Upper lobe of left lung (tissue), 6 donors: ENCODE data around the gene MUC22. TPM values are rescaled to one million over a fixed set of nuclear protein-coding genes. Genes with fewer than 3 reads are reported as not detected.
A peak's percentile ranks its signal among the peaks of the same experiment; 100 is the strongest.

ENCODE experiments used
- ATAC-seq, 2 donors: fragments of 200-7000 bp; cut with Tn5 transposase; one replicate each; pipeline ENCODE4 v1.9.1; 2022; ENCODE audit warnings: mild to moderate bottlenecking in 2 of 2, moderate library complexity in 2 of 2; ENCODE audit not compliant: low FRiP score in 2 of 2
- DNase-seq, 2 donors: peaks; one replicate each; pipeline ENCODE4 v3.0.0-alpha.2; 2019 to 2020
- H3K27ac ChIP-seq, 4 donors: fragments of 200-600 bp; sonication (generic); one replicate each; pipeline ENCODE4 v1.5.1; 2016 to 2019
- H3K27me3 ChIP-seq, 4 donors: fragments of 200-600 bp; sonication (generic); one replicate each; pipeline ENCODE4 v1.5.1; 2017 to 2019
- H3K36me3 ChIP-seq, 4 donors: fragments of 200-600 bp; sonication (generic); one replicate each; pipeline ENCODE4 v1.5.1; 2016 to 2019
- H3K4me1 ChIP-seq, 4 donors: fragments of 200-600 bp; sonication (generic); one replicate each; pipeline ENCODE4 v1.5.1; 2018 to 2019
- H3K4me3 ChIP-seq, 4 donors: fragments of 200-600 bp; sonication (generic); one replicate each; pipeline ENCODE4 v1.5.1; 2017 to 2019; ENCODE audit warnings: mild to moderate bottlenecking in 2 of 4, moderate library complexity in 1 of 4
- H3K9me3 ChIP-seq, 4 donors: fragments of 200-600 bp; sonication (generic); one replicate each; pipeline ENCODE4 v1.5.1; 2018 to 2019
- CTCF ChIP-seq, 6 experiments: fragments of 450-650 bp in 4 of 6; fragments of 200-600 bp in 2 of 6; sonication (generic) in 2 of 6; IDR thresholded peaks; one replicate each; pipeline ENCODE4 v1.5.1; 2016 to 2019; ENCODE audit warnings: antibody characterized with exemption in 6 of 6
- EP300 ChIP-seq, 4 donors: sonication (generic); formaldehyde crosslinking; IDR thresholded peaks; one replicate each; pipeline ENCODE4 v1.5.1; 2017; ENCODE audit warnings: antibody characterized with exemption in 4 of 4, control low read depth in 2 of 4
- POLR2A ChIP-seq, 4 donors: fragments of 450-650 bp; IDR thresholded peaks; one replicate each; pipeline ENCODE4 v1.5.1; 2016 to 2017; ENCODE audit warnings: antibody characterized with exemption in 4 of 4, mild to moderate bottlenecking in 2 of 4
- POLR2AphosphoS5 ChIP-seq, 2 donors: sonication (generic); formaldehyde crosslinking; IDR thresholded peaks; one replicate each; pipeline ENCODE4 v1.5.1; 2017; ENCODE audit warnings: antibody characterized with exemption in 2 of 2
- WGBS, 2 donors: methylation state at CpG; one replicate each; pipeline ENCODE4 v1.1.5; 2017 to 2018; 5-methylcytosine and 5-hydroxymethylcytosine counted together
- total RNA-seq, 6 donors: library from RNA; depleted of rRNA in 4 of 6; stranded (reverse); fragments of >200 nt in 4 of 6; gene quantifications; one replicate each; pipeline versions ENCODE4 v1.1.0 to v1.2.1, GENCODE V29; 2016 to 2021
- donor health status: DM: no; HTN: no; CAD: no; lungs with moderate emphysema.
- donor health status: DM: no; HTN: yes; CAD: no; lungs with severe emphysema.

MUC22 gene
- total RNA-seq, 6 donors from 2014 or later: 0.06 to 0.15 (median 0.07) TPM; not detected in 3

GRCh38 chr6:31025595-31025994, 15.3 kb downstream of the MUC22 start:
- WGBS, 2 donors: 87 to 90% methylated on average over 4 of the region's 4 CpGs
- ATAC-seq: peak in 1 of 2 donors; percentile 46

GRCh38 chr6:31031095-31031494, 20.8 kb downstream of the MUC22 start:
- Histone ChIP-seq H3K27ac (no peak overlapping the region), H3K27me3 (no peaks in the 10 kb centered on the region), H3K4me3 (no peak overlapping the region), H3K9me3 (no peaks in the 10 kb centered on the region), H3K4me1 (no peaks in the 10 kb centered on the region), H3K36me3 (no peaks in the 10 kb centered on the region)
- ATAC-seq: no peak
- TF ChIP-seq POLR2A (IDR thresholded peaks at IDR 0.05) (no peak), CTCF (IDR thresholded peaks at IDR 0.05) (no peak), EP300 (IDR thresholded peaks at IDR 0.05) (no peak), POLR2AphosphoS5 (IDR thresholded peaks at IDR 0.05) (no peak)
- WGBS, 2 donors: 85 to 89% methylated on average over 6 of the region's 6 CpGs
- DNase-seq: no peak

More at GRCh38 chr6:31025595-31025994, 15.3 kb downstream of the MUC22 start:
- no peak overlapping the region for H3K4me3 ChIP-seq
- H3K36me3 ChIP-seq: no peaks in the 10 kb centered on the region
- TF ChIP-seq POLR2AphosphoS5 (IDR thresholded peaks at IDR 0.05) (no peak), CTCF (IDR thresholded peaks at IDR 0.05) (no peak), EP300 (IDR thresholded peaks at IDR 0.05) (no peak), POLR2A (IDR thresholded peaks at IDR 0.05) (no peak)
- no peak overlapping the region for H3K27ac ChIP-seq
- no peaks in the 10 kb centered on the region for H3K27me3 ChIP-seq
- no peaks in the 10 kb centered on the region for H3K9me3 ChIP-seq
- H3K4me1 ChIP-seq: no peaks in the 10 kb centered on the region
- DNase-seq: no peak

- no peaks in the 10 kb centered on the region for H3K4me1 ChIP-seq
- 90 to 96% methylated on average over 4 of the region's 4 CpGs for WGBS, 2 donors
Observed at GRCh38 chr6:31033075-31033474, 22.8 kb downstream of the MUC22 start.

GRCh38 chr6:31035862-31036497, 25.7 kb downstream of the MUC22 start:
- Histone ChIP-seq H3K4me3 (no peak overlapping the region), H3K4me1 (no peaks in the 10 kb centered on the region), H3K27me3 (no peaks in the 10 kb centered on the region), H3K9me3 (no peaks in the 10 kb centered on the region), H3K36me3 (no peaks in the 10 kb centered on the region), H3K27ac (no peak overlapping the region)
- ATAC-seq (no peak), DNase-seq (no peak)
- no peak for TF ChIP-seq POLR2A (IDR thresholded peaks at IDR 0.05)
- no peak for TF ChIP-seq POLR2AphosphoS5 (IDR thresholded peaks at IDR 0.05)
- TF ChIP-seq EP300 (IDR thresholded peaks at IDR 0.05): no peak
- no peak for TF ChIP-seq CTCF (IDR thresholded peaks at IDR 0.05)
- WGBS, 2 donors: 46 to 57% methylated on average over 4 of the region's 4 CpGs

More at GRCh38 chr6:31033075-31033474, 22.8 kb downstream of the MUC22 start:
- Histone ChIP-seq H3K4me3 (no peak overlapping the region), H3K36me3 (no peaks in the 10 kb centered on the region), H3K27ac (no peak overlapping the region), H3K27me3 (no peaks in the 10 kb centered on the region), H3K9me3 (no peaks in the 10 kb centered on the region)
- DNase-seq: no peak
- TF ChIP-seq POLR2A (IDR thresholded peaks at IDR 0.05) (no peak), CTCF (IDR thresholded peaks at IDR 0.05) (no peak), EP300 (IDR thresholded peaks at IDR 0.05) (no peak), POLR2AphosphoS5 (IDR thresholded peaks at IDR 0.05) (no peak)
- ATAC-seq: no peak

- 87 to 89% methylated on average over 5 to 7 of the region's 7 CpGs for WGBS, 2 donors
Observed at GRCh38 chr6:31037169-31037568, 26.9 kb downstream of the MUC22 start.

More at GRCh38 chr6:31037169-31037568, 26.9 kb downstream of the MUC22 start:
- ATAC-seq (peak in 1 of 2 donors; percentile 45), DNase-seq (no peak)
- Histone ChIP-seq H3K9me3 (no peaks in the 10 kb centered on the region), H3K36me3 (no peaks in the 10 kb centered on the region), H3K4me3 (no peak overlapping the region), H3K27me3 (no peaks in the 10 kb centered on the region), H3K4me1 (no peaks in the 10 kb centered on the region), H3K27ac (peak overlapping the region in 1 of 4 donors; percentile 39)
- TF ChIP-seq EP300 (IDR thresholded peaks at IDR 0.05) (no peak), CTCF (IDR thresholded peaks at IDR 0.05) (no peak), POLR2AphosphoS5 (IDR thresholded peaks at IDR 0.05) (no peak), POLR2A (IDR thresholded peaks at IDR 0.05) (no peak)
